GM23338 (cell line): Measurements from ENCODE around the gene TMEM14A.
"Not testable (repeated sequence)": the region's sequence is repeated elsewhere in the genome, so short reads cannot be mapped to it uniquely, and the experiment has no call there.

Experiments
- CREB1 ChIP-seq: fragments of 250-450 bp; sonication (Bioruptor Pico); IDR thresholded peaks from 2 replicates; pipeline ENCODE4 v1.5.0; 2020; ENCODE audit warnings: low read depth, mild to moderate bottlenecking, moderate library complexity
- EZH2 ChIP-seq: fragments of 200-600 bp; sonication (generic); IDR thresholded peaks from one replicate; pipeline ENCODE4 v1.8.0; 2017; ENCODE audit warnings: antibody characterized with exemption, mild to moderate bottlenecking, low read depth; ENCODE audit not compliant: unreplicated experiment
- EZH2phosphoT487 ChIP-seq: fragments of 200-600 bp; sonication (generic); IDR thresholded peaks from one replicate; pipeline ENCODE4 v1.8.1; 2018; ENCODE audit warnings: antibody characterized with exemption; ENCODE audit not compliant: unreplicated experiment
- JUNB ChIP-seq: IDR thresholded peaks from one replicate; pipeline ENCODE4 v1.6.1; 2016; ENCODE audit warnings: antibody characterized with exemption; ENCODE audit not compliant: unreplicated experiment
- POLR2AphosphoS5 ChIP-seq: IDR thresholded peaks from 2 replicates; pipeline ENCODE4 v1.6.1; 2016; ENCODE audit warnings: antibody characterized with exemption, low read depth
- STAT1 ChIP-seq: IDR thresholded peaks from one replicate; pipeline ENCODE4 v1.6.1; 2016; ENCODE audit warnings: antibody characterized with exemption; ENCODE audit not compliant: unreplicated experiment
- ZNF114 ChIP-seq: fragments of 250-450 bp; sonication (Bioruptor Pico); IDR thresholded peaks from 2 replicates; pipeline ENCODE4 v1.5.0; 2020; ENCODE audit warnings: mild to moderate bottlenecking, moderate library complexity
- TF ChIP-seq, protein P1 (sequence below), 2 experiments: fragments of 200-600 bp in 1 of 2; sonication (generic) in 1 of 2; conservative IDR thresholded peaks; 2 replicates each; pipeline versions ENCODE4 v1.5.1 to v1.6.1; 2016 to 2017; ENCODE audit warnings: antibody characterized with exemption in 2 of 2, low read depth in 2 of 2, mild to moderate bottlenecking in 2 of 2, moderate library complexity in 1 of 2
- TF ChIP-seq, protein P2 (sequence below): IDR thresholded peaks from one replicate; pipeline ENCODE4 v1.6.1; 2018; ENCODE audit warnings: antibody characterized with exemption; ENCODE audit not compliant: unreplicated experiment

DNA sequence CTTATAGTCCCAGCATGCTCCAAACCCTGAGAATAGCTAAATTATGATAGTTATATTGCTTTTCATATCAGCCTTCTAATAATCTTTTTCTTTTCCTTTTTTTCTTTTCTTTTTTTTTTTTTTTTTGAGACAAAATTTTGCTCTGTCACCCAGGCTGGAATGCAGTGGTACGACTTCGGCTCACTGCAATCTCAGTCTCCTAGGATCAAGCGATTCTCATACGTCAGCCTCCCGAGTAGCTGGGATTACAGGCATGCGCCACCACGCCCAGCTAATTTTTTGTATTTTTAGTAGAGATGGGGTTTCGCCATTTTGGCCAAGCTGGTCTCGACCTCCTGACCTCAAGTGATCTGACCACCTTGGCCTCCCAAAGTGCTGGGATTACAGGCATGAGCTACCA, 43.8 kb downstream of the TMEM14A start:
- TF ChIP-seq, protein P1, sequence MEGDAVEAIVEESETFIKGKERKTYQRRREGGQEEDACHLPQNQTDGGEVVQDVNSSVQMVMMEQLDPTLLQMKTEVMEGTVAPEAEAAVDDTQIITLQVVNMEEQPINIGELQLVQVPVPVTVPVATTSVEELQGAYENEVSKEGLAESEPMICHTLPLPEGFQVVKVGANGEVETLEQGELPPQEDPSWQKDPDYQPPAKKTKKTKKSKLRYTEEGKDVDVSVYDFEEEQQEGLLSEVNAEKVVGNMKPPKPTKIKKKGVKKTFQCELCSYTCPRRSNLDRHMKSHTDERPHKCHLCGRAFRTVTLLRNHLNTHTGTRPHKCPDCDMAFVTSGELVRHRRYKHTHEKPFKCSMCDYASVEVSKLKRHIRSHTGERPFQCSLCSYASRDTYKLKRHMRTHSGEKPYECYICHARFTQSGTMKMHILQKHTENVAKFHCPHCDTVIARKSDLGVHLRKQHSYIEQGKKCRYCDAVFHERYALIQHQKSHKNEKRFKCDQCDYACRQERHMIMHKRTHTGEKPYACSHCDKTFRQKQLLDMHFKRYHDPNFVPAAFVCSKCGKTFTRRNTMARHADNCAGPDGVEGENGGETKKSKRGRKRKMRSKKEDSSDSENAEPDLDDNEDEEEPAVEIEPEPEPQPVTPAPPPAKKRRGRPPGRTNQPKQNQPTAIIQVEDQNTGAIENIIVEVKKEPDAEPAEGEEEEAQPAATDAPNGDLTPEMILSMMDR (conservative IDR thresholded peaks at IDR 0.05; ENCODE audit: low read depth in 2 of 2), result not testable (repeated sequence)
- TF ChIP-seq EZH2phosphoT487; POLR2AphosphoS5; JUNB; STAT1; ZNF114; EZH2; CREB1 (CRISPR knock-in tag): not testable (repeated sequence)
- TF ChIP-seq, protein P2, sequence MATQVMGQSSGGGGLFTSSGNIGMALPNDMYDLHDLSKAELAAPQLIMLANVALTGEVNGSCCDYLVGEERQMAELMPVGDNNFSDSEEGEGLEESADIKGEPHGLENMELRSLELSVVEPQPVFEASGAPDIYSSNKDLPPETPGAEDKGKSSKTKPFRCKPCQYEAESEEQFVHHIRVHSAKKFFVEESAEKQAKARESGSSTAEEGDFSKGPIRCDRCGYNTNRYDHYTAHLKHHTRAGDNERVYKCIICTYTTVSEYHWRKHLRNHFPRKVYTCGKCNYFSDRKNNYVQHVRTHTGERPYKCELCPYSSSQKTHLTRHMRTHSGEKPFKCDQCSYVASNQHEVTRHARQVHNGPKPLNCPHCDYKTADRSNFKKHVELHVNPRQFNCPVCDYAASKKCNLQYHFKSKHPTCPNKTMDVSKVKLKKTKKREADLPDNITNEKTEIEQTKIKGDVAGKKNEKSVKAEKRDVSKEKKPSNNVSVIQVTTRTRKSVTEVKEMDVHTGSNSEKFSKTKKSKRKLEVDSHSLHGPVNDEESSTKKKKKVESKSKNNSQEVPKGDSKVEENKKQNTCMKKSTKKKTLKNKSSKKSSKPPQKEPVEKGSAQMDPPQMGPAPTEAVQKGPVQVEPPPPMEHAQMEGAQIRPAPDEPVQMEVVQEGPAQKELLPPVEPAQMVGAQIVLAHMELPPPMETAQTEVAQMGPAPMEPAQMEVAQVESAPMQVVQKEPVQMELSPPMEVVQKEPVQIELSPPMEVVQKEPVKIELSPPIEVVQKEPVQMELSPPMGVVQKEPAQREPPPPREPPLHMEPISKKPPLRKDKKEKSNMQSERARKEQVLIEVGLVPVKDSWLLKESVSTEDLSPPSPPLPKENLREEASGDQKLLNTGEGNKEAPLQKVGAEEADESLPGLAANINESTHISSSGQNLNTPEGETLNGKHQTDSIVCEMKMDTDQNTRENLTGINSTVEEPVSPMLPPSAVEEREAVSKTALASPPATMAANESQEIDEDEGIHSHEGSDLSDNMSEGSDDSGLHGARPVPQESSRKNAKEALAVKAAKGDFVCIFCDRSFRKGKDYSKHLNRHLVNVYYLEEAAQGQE, result not testable (repeated sequence)
